HG02678 (cell line): Measurements from ENCODE around the gene HUS1.
"Not testable (repeated sequence)": the region's sequence is repeated elsewhere in the genome, so short reads cannot be mapped to it uniquely, and the experiment has no call there.

Experiments
- ATAC-seq: cut with Tn5 transposase; IDR thresholded peaks from one replicate; pipeline ENCODE4 v1.9.1; 2021; ENCODE audit warnings: mild to moderate bottlenecking, moderate library complexity; ENCODE audit not compliant: unreplicated experiment

HUS1 gene

GRCh38 chr7:47931005-47932004 is 48.1 kb downstream of the HUS1 start:
- no peak for ATAC-seq

- no peak for ATAC-seq
These were observed 55.1 kb downstream of the HUS1 start for GRCh38 chr7:47924266-47924665.

- ATAC-seq = not testable (repeated sequence)
These were observed 56.1 kb downstream of the HUS1 start for GRCh38 chr7:47923081-47923875.

- ATAC-seq = not testable (repeated sequence)
These were observed 62.9 kb downstream of the HUS1 start for GRCh38 chr7:47916514-47916913.

GRCh38 chr7:47915616-47915976 is 63.8 kb downstream of the HUS1 start:
- no peak for ATAC-seq

- ATAC-seq = no peak
These were observed 64.4 kb downstream of the HUS1 start for GRCh38 chr7:47914717-47915615.
